H1 (cell line): ENCODE measurements around the gene NPHP3. TPM values are rescaled to one million over a fixed set of nuclear protein-coding genes. Genes with fewer than 3 reads are reported as not detected.

Experiments used
- CTCF ChIA-PET: fragments of 300-600 bp; sonication (Branson Sonifier 250); formaldehyde crosslinking; loops from one replicate; lab custom pipeline; 2021; ENCODE audit not compliant: partially characterized antibody; lab: Charles Lee
- POLR2A ChIA-PET: fragments of 300-600 bp; sonication (Branson Sonifier 250); formaldehyde crosslinking; loops from one replicate; lab custom pipeline; 2021; ENCODE audit warnings: inconsistent platforms; ENCODE audit not compliant: partially characterized antibody; lab: Charles Lee
- DNase-seq, 2 experiments: peaks; one replicate each; pipeline versions ENCODE4 v3.0.0 to v3.0.0-alpha.2; 2010 to 2022; ENCODE audit warnings: low spot score in 2 of 2, low read depth in 1 of 2, mixed read lengths in 1 of 2
- FAIRE-seq: peaks from 2 replicates; lab custom pipeline; 2011; peaks lifted over from hg19 to GRCh38; lab: Jason Lieb, UNC
- H2AFZ ChIP-seq: 2 replicates; pipeline ENCODE4 v1.8.1; 2012; ENCODE audit warnings: low read length, inconsistent platforms
- H2AK5ac ChIP-seq: 2 replicates; pipeline ENCODE4 v1.6.1; 2013; ENCODE audit warnings: low read depth, low read length
- H2BK120ac ChIP-seq: replicated peaks from 2 replicates; pipeline ENCODE3; 2013; ENCODE audit warnings: low read depth, low read length, inconsistent platforms
- H2BK12ac ChIP-seq: 2 replicates; pipeline ENCODE4 v1.6.1; 2013; ENCODE audit warnings: low read depth, low read length
- H2BK15ac ChIP-seq: 2 replicates; pipeline ENCODE4 v1.6.1; 2013; ENCODE audit warnings: low read length
- H2BK20ac ChIP-seq: 2 replicates; pipeline ENCODE4 v1.6.1; 2013; ENCODE audit warnings: low read length
- H2BK5ac ChIP-seq: 2 replicates; pipeline ENCODE4 v1.6.1; 2013; ENCODE audit warnings: low read depth, low read length
- H3K14ac ChIP-seq: 2 replicates; pipeline ENCODE4 v1.6.1; 2013; ENCODE audit warnings: inconsistent platforms; ENCODE audit not compliant: insufficient read length
- H3K18ac ChIP-seq: 2 replicates; pipeline ENCODE4 v1.6.1; 2013; ENCODE audit warnings: low read length; ENCODE audit errors: extremely low read depth
- H3K23ac ChIP-seq: 2 replicates; pipeline ENCODE4 v1.6.1; 2013; ENCODE audit warnings: inconsistent platforms; ENCODE audit not compliant: insufficient read length
- H3K23me2 ChIP-seq: 2 replicates; pipeline ENCODE4 v1.6.1; 2013; ENCODE audit warnings: low read depth, low read length
- H3K27ac ChIP-seq: 2 replicates; pipeline ENCODE4 v1.6.1; 2011; ENCODE audit warnings: low read depth, low read length, inconsistent platforms
- H3K27me3 ChIP-seq, 4 experiments: replicated peaks in 1 of 4; 1 replicate in 1 of 4; 2 replicates in 3 of 4; pipeline versions ENCODE4 v1.6.1 to v1.8.1; 2011 to 2013; ENCODE audit warnings: low read length in 3 of 4, mild to moderate bottlenecking in 3 of 4, inconsistent platforms in 2 of 4, mixed read lengths in 2 of 4, moderate library complexity in 1 of 4; ENCODE audit not compliant: control insufficient read depth in 3 of 4, insufficient read depth in 3 of 4; ENCODE audit errors: extremely low read depth in 1 of 4
- H3K36me3 ChIP-seq, 4 experiments: 2 replicates each; pipeline versions ENCODE4 v1.6.1 to v1.8.1; 2011 to 2013; ENCODE audit warnings: mild to moderate bottlenecking in 4 of 4, low read length in 3 of 4, moderate library complexity in 2 of 4, control low read depth in 1 of 4, inconsistent platforms in 1 of 4; ENCODE audit not compliant: insufficient read depth in 4 of 4, control insufficient read depth in 2 of 4
- H3K4ac ChIP-seq: replicated peaks from 2 replicates; pipeline ENCODE3; 2013; ENCODE audit warnings: low read length, low read depth, mixed read lengths, inconsistent platforms; ENCODE audit not compliant: insufficient read length
- H3K4me1 ChIP-seq, 4 experiments: replicated peaks in 1 of 4; 1 replicate in 1 of 4; 2 replicates in 3 of 4; pipeline versions ENCODE4 v1.6.1 to v1.8.1; 2011 to 2013; ENCODE audit warnings: low read length in 3 of 4, inconsistent platforms in 2 of 4, mixed read lengths in 1 of 4; ENCODE audit not compliant: insufficient read depth in 4 of 4, control insufficient read depth in 3 of 4
- H3K4me2 ChIP-seq, 2 experiments: 2 replicates each; pipeline versions ENCODE4 v1.6.1 to v1.8.1; 2011 to 2013; ENCODE audit warnings: low read depth in 2 of 2, low read length in 2 of 2, control low read depth in 1 of 2, inconsistent platforms in 1 of 2, mild to moderate bottlenecking in 1 of 2; ENCODE audit not compliant: insufficient read depth in 1 of 2
- H3K4me3 ChIP-seq, 4 experiments: fragments of 200-600, 300-600 bp in 1 of 4; sonication (generic), shearing (Covaris generic), sonication (Bioruptor Twin) in 1 of 4; 2 replicates each; pipeline versions ENCODE4 v1.5.1 to v1.8.1; 2011 to 2016; ENCODE audit warnings: low read length in 4 of 4, low read depth in 3 of 4, control low read depth in 2 of 4, inconsistent platforms in 2 of 4, mild to moderate bottlenecking in 2 of 4, mixed read lengths in 1 of 4, moderate library complexity in 1 of 4; ENCODE audit not compliant: insufficient read depth in 2 of 4; ENCODE audit errors: extremely low read depth in 1 of 4
- H3K56ac ChIP-seq: replicated peaks from 2 replicates; pipeline ENCODE3; 2013; ENCODE audit warnings: low read depth, mild to moderate bottlenecking, mixed read lengths, low read length, inconsistent platforms; ENCODE audit not compliant: insufficient read length
- H3K79me1 ChIP-seq: 2 replicates; pipeline ENCODE4 v1.6.1; 2013; ENCODE audit warnings: low read depth, low read length, control low read depth
- H3K79me2 ChIP-seq, 2 experiments: 2 replicates each; pipeline versions ENCODE4 v1.6.1 to v1.8.1; 2012 to 2013; ENCODE audit warnings: low read length in 2 of 2, mild to moderate bottlenecking in 2 of 2, inconsistent platforms in 1 of 2; ENCODE audit not compliant: insufficient read depth in 2 of 2, control insufficient read depth in 1 of 2
- H3K9ac ChIP-seq, 4 experiments: replicated peaks in 1 of 4; 1 replicate in 1 of 4; 2 replicates in 3 of 4; pipeline versions ENCODE4 v1.6.1 to v1.8.1; 2011 to 2013; ENCODE audit warnings: low read depth in 3 of 4, low read length in 3 of 4, control low read depth in 2 of 4, mild to moderate bottlenecking in 2 of 4, moderate library complexity in 2 of 4, inconsistent platforms in 1 of 4; ENCODE audit errors: extremely low read depth in 1 of 4
- H3K9me3 ChIP-seq, 2 experiments: 2 replicates each; pipeline versions ENCODE4 v1.6.1 to v1.8.1; 2012 to 2013; ENCODE audit warnings: mild to moderate bottlenecking in 2 of 2, moderate library complexity in 2 of 2, control low read depth in 1 of 2, inconsistent platforms in 1 of 2, low read depth in 1 of 2, low read length in 1 of 2, mixed read lengths in 1 of 2; ENCODE audit not compliant: insufficient read depth in 2 of 2
- H4K20me1 ChIP-seq, 2 experiments: replicated peaks in 1 of 2; 2 replicates each; pipeline versions ENCODE3 to v1.8.1; 2011 to 2013; ENCODE audit warnings: inconsistent platforms in 2 of 2, low read length in 2 of 2, mild to moderate bottlenecking in 1 of 2; ENCODE audit not compliant: insufficient read depth in 2 of 2, control insufficient read depth in 1 of 2
- H4K5ac ChIP-seq: 2 replicates; pipeline ENCODE4 v1.6.1; 2013; ENCODE audit warnings: low read length, low read depth, mixed read lengths, inconsistent platforms; ENCODE audit not compliant: insufficient read length
- H4K8ac ChIP-seq: 2 replicates; pipeline ENCODE4 v1.8.0; 2013; ENCODE audit warnings: mild to moderate bottlenecking, moderate library complexity, low read length, inconsistent platforms; ENCODE audit not compliant: insufficient read depth; ENCODE audit errors: extremely low read depth
- H4K91ac ChIP-seq: replicated peaks from 2 replicates; pipeline ENCODE3; 2013; ENCODE audit warnings: low read length, mixed read lengths, inconsistent platforms; ENCODE audit not compliant: insufficient read length
- ASH2L ChIP-seq: fragments of 200-600, 300-600 bp; sonication (generic); IDR thresholded peaks from one replicate; pipeline ENCODE4 v1.7.1; 2017; ENCODE audit warnings: low read length
- CHD2 ChIP-seq: IDR thresholded peaks from 2 replicates; pipeline ENCODE4 v1.6.1; 2012; ENCODE audit warnings: low read length, improper control_type of control experiment
- EZH2 ChIP-seq: fragments of 200-600 bp; sonication (generic); IDR thresholded peaks from 2 replicates; pipeline ENCODE4 v1.7.1; 2012; ENCODE audit warnings: low read depth, mild to moderate bottlenecking, moderate library complexity, low read length, inconsistent platforms; ENCODE audit not compliant: severe bottlenecking
- HDAC6 ChIP-seq: IDR thresholded peaks from one replicate; pipeline ENCODE4 v1.7.1; 2012; ENCODE audit warnings: low read depth, mild to moderate bottlenecking, inconsistent platforms, low read length, moderate library complexity
- KDM1A ChIP-seq: fragments of 200-600, 300-600 bp; sonication (generic); IDR thresholded peaks from 2 replicates; pipeline ENCODE4 v1.7.1; 2016; ENCODE audit warnings: mild to moderate bottlenecking, low read length, borderline replicate concordance
- KDM4A ChIP-seq: IDR thresholded peaks from one replicate; pipeline ENCODE4 v1.7.1; 2012; ENCODE audit warnings: low read depth, mild to moderate bottlenecking, moderate library complexity, low read length, inconsistent platforms; ENCODE audit not compliant: severe bottlenecking
- MAFK ChIP-seq: IDR thresholded peaks from 2 replicates; pipeline ENCODE4 v1.6.1; 2012; ENCODE audit warnings: low read depth, mild to moderate bottlenecking, improper control_type of control experiment, low read length
- NRF1 ChIP-seq: IDR thresholded peaks from 2 replicates; pipeline ENCODE4 v1.6.1; 2011; ENCODE audit warnings: mild to moderate bottlenecking, low read depth, low read length, improper control_type of control experiment
- SIN3A ChIP-seq, 2 experiments: IDR thresholded peaks in 1 of 2; conservative IDR thresholded peaks in 1 of 2; 2 replicates each; pipeline ENCODE4 v1.6.1; 2011 to 2012; ENCODE audit warnings: low read length in 2 of 2, improper control_type of control experiment in 1 of 2, low read depth in 1 of 2, mild to moderate bottlenecking in 1 of 2
- SP2 ChIP-seq: IDR thresholded peaks from 2 replicates; pipeline ENCODE4 v1.6.1; 2012; ENCODE audit warnings: mild to moderate bottlenecking, low read length, inconsistent platforms
- ZNF274 ChIP-seq: IDR thresholded peaks from 2 replicates; pipeline ENCODE4 v1.7.0; 2012; ENCODE audit warnings: low read length, borderline replicate concordance; ENCODE audit errors: extremely low read depth
- WGBS, 2 experiments: shearing (Covaris generic) in 1 of 2; methylation state at CpG; one replicate each; pipeline versions ENCODE4 v1.1.6 to v1.1.7; 2013 to 2015; ENCODE audit warnings: low lambda C conversion rate in 2 of 2, mixed read lengths in 2 of 2, inconsistent platforms in 1 of 2, low coverage in 1 of 2, missing lambda C conversion rate in 1 of 2; ENCODE audit not compliant: insufficient replicate concordance in 2 of 2, insufficient coverage in 1 of 2, insufficient read length in 1 of 2; ENCODE audit errors: extremely low coverage in 1 of 2, missing lambda C conversion rate in 1 of 2; 5-methylcytosine and 5-hydroxymethylcytosine counted together
- polyA plus RNA-seq, 7 experiments: library from polyadenylated mRNA; depleted of rRNA in 3 of 7; stranded (reverse) in 5 of 7; unstranded in 2 of 7; fragments of >200 nt in 5 of 7; fragments of 200-250 nt in 2 of 7; gene quantifications; 1 replicate in 5 of 7; 2 replicates in 1 of 7; 4 replicates in 1 of 7; pipeline versions ENCODE4 v1.2.1 to v1.2.3, GENCODE V29; 2011 to 2013; ENCODE audit warnings: missing spikeins in 2 of 7, mixed read lengths in 2 of 7
- total RNA-seq: library from RNA; stranded (reverse); fragmentation: NEBNext Ultra II Directional; extraction: Animal tissue kit (Norgen Biotek cat#: 25700); gene quantifications from 2 replicates; pipeline ENCODE4 v1.2.1, GENCODE V29; 2021
- TF ChIP-seq, protein P1 (sequence below): IDR thresholded peaks from 2 replicates; pipeline ENCODE4 v1.6.1; 2012; ENCODE audit warnings: low read length, inconsistent platforms

The NPHP3 gene
- total and polyA plus RNA-seq, 2 of the 8 experiments (the other 6 are each of a cell fraction or from before 2014, with no cell fraction given): 6.8 to 14.8 TPM

DNA sequence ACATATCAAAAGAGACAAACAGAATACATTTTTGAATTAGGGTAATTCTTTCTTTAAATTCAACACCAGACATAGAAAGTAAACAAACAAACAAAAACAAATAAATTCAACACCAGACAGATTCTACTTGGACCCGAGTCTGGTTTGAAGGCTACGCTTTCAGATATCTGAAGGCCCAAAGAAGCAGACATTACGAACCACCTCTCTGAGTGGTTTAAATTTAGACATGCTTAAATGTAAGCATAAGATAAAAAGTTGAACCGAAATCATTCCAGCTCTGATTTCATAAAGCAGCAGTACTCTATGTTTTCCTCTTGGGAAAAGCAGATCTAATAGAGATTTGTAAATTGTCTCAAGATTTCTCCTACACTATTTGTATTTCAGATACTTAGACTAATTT, 32.2 kb downstream of the NPHP3 start:
- POLR2A ChIA-PET: no interaction called here
- Histone ChIP-seq H3K4ac (no peak overlapping the region), H3K27ac (no peak overlapping the region), H3K4me2 (no peak overlapping the region), H3K23me2 (no peaks in the 10 kb centered on the region), H3K79me1 (no peaks in the 10 kb centered on the region), H3K4me3 (no peak overlapping the region), H2BK15ac (no peak overlapping the region), H2BK20ac (no peak overlapping the region), H3K4me1 (no peaks in the 10 kb centered on the region), H3K79me2 (no peaks in the 10 kb centered on the region), H3K36me3 (peaks cover 6 to 48% (median 20%) of the 10 kb centered on the region in 4 experiments; a peak in 7 of 8 replicates), H3K14ac (no peak overlapping the region), H4K20me1 (no peaks in the 10 kb centered on the region), H4K5ac (no peak overlapping the region), H3K18ac (no peak overlapping the region), H2BK5ac (no peak overlapping the region), H3K27me3 (no peaks in the 10 kb centered on the region), H3K56ac (no peak overlapping the region), H2AFZ (no peak overlapping the region), H4K8ac (no peak overlapping the region), H4K91ac (no peak overlapping the region), H3K9ac (no peak overlapping the region), H2AK5ac (no peak overlapping the region), H2BK120ac (no peak overlapping the region), H2BK12ac (no peak overlapping the region), H3K23ac (no peak overlapping the region), H3K9me3 (no peaks in the 10 kb centered on the region)
- FAIRE-seq (no peak), DNase-seq (no peak)
- TF ChIP-seq CHD2 (no peak), NRF1 (no peak), MAFK (no peak), SIN3A (conservative IDR thresholded peaks at IDR 0.05 in 1 of 2, IDR thresholded peaks at IDR 0.05 in 1 of 2; ENCODE audit: low read depth in 1 of 2, low read length in 2 of 2) (no peak), SP2 (no peak), ASH2L (no peak), KDM4A (no peak), KDM1A (no peak), HDAC6 (no peak), EZH2 (no peak), ZNF274 (no peak)
- TF ChIP-seq, protein P1, sequence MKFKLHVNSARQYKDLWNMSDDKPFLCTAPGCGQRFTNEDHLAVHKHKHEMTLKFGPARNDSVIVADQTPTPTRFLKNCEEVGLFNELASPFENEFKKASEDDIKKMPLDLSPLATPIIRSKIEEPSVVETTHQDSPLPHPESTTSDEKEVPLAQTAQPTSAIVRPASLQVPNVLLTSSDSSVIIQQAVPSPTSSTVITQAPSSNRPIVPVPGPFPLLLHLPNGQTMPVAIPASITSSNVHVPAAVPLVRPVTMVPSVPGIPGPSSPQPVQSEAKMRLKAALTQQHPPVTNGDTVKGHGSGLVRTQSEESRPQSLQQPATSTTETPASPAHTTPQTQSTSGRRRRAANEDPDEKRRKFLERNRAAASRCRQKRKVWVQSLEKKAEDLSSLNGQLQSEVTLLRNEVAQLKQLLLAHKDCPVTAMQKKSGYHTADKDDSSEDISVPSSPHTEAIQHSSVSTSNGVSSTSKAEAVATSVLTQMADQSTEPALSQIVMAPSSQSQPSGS: no peak
- WGBS, 2 experiments: 91% methylated on average over 4 of the region's 4 CpGs; no CpG with 5 or more reads in 1 of the 2 experiments
- CTCF ChIA-PET: interaction anchor here (1.2 kb wide), 1 partner anchor 22 kb away, joined by 3 read pairs; no protein-coding TSS in a partner anchor
